NCI-H524 (cell line): Measurements from ENCODE around the gene LSG1.

Experiments used
- DNase-seq, 2 experiments: peaks; one replicate each; lab custom pipeline; 2025; lab: John Stamatoyannopoulos, UW

The LSG1 gene

GRCh38 chr3:194671900-194672808 is at the start of gene LSG1:
TSS of gene LSG1 (minus strand) at chr3:194672191. CDS start at chr3:194672162, 29 bp downstream.
- DNase-seq = peak; percentile 96 to 97

- DNase-seq = no peak
Measured at GRCh38 chr3:194720048-194720447, 48.1 kb upstream of the LSG1 start.

GRCh38 chr3:194718079-194718478 is 46.1 kb upstream of the LSG1 start:
- peak in 1 of 2 experiments; percentile 36 for DNase-seq

DNA sequence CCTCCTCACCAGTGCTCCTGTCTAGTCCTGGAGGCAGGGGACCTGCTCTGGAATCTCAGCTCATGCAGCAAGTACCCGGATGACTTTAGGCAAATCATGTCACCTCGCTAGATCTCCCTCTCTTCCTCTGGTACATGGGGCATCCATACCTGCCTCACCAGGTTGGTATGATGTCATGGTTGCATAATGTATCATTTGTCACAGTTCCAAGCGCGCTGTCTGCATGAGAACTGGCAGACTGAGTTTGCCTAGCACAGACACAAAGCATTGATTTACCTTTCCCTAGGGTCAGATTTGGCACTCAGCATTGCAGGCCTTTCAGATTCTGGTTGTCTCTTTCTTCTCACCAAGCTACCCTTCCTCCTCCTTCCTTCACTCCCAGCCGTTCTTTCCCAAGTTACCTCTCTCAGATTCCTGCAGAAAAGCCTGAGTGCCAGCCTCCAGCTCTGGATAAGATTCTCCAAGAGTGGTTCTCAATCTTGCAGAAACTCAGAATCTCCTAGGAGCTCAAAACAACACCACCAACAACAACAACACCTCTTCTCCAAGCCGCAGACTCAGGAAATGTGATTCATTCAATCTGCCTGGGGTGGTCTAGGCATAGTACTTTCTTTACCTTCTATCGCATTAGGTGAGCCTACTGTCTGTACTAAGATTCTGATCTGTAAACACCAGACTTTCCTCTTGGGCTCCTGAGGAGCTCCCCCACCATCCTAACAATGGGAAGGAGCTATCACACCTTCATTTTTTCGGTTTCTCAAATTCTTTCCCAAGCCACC is 43.2 kb upstream of the LSG1 start:
- no peak for DNase-seq

- no peak for DNase-seq
Measured at GRCh38 chr3:194714564-194714963, 42.6 kb upstream of the LSG1 start.

- DNase-seq = no peak
Measured at GRCh38 chr3:194714137-194714455, 42.1 kb upstream of the LSG1 start.

DNA sequence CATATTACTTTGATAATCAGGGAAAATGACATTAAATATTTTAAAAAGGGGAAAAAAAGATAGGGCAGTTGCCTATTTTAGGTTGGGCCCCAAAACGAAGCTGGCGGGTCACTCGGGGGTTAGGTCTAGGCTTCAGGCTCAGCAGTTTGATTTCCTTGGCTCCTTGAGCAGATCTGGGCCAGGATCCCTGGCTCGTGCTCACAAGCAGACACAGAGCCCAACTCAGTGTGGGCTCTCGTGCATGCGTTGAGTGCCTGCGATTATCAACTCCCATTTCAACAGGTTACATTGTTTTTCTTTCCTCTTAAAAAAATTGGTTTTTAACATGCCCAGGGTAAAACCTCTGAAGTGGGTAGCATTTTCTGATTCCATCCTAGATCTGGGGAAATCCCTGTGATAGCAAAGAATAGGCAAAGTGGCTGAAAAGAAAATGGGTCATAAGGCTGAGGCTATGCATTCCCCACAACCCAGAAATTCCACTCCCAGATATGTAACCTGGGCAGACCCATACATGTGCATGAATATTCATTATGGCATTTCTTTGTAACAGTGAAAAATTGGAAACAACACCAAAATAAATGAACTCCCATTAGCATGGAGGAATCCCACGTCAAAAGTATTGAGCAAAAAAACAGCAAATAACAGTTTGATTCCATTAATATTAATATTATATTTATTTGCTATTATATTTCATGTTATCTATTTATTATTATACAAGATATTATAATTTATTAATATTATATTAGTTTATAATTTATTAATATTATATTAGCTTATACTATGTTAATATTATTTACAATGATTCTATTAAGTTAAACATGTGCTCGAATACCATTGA is 41.5 kb upstream of the LSG1 start:
- no peak for DNase-seq

GRCh38 chr3:194711913-194712312 is 39.9 kb upstream of the LSG1 start:
- no peak for DNase-seq

DNA sequence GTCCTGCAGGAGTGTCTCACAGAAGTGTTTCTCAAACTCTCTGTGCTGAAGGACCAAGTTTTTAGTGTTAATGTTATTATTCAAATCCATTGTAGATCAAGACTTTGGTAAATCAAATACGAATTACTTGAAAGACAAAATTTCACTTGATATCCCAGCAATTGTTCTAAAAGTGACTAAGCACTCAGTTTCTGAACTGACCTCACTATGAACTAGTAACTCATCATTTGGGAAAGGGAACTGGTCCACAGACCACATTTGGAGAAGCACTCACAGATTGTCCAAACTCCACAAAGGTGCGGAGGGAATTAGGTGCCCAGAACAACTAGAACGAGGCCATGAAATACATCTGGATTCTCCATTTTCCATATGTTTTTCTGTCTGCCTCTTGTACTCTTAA is 39.3 kb upstream of the LSG1 start:
- DNase-seq = no peak

- DNase-seq = no peak
Measured at GRCh38 chr3:194707147-194707540, 35.2 kb upstream of the LSG1 start.

DNA sequence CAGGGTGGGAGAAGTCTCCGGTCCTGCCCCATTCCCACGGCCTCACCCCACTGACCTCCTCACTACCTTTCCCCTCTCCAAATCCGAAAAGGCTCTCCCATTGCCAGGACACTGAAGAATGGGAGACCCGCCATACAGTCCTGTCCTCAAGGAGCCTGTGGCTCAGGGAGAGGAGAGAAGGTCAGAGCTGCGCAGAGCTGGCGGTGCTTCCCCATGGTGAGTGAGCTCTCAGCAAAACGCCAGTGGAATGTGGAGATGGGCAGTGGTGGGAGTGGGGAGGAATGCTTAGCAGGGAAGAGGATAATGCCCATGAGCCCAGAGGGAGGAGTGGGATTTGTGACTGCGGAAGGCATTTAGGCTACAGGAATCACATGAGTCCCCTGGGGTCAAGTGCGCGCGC is 33.8 kb upstream of the LSG1 start:
- no peak for DNase-seq

GRCh38 chr3:194705227-194705626 is 33.2 kb upstream of the LSG1 start:
- no peak for DNase-seq

GRCh38 chr3:194702545-194702944 is 30.6 kb upstream of the LSG1 start:
- peak; percentile 85 to 95 for DNase-seq

DNA sequence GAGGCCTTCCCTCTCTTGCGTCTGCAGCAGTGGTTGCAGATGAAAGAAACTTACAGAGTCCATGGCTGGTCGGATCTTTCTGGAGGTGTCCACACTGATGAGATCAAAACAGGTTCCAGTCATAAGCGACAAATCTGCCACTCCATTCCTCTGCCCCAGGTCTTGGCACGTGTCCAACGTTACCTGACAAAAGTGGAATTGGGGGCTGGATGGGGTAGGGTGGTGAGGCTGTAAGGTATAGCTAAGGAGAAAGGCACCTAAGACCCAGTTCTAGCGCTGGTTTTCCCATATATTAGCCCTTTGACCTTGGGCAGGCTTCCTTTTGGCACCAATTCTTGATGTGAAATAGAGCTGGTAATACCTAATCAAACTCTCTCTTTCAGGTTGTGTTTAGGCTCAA is 24.7 kb upstream of the LSG1 start:
- DNase-seq = no peak

- peak; percentile 43 to 77 for DNase-seq
Measured at GRCh38 chr3:194691481-194692283, 19.7 kb upstream of the LSG1 start.

DNA sequence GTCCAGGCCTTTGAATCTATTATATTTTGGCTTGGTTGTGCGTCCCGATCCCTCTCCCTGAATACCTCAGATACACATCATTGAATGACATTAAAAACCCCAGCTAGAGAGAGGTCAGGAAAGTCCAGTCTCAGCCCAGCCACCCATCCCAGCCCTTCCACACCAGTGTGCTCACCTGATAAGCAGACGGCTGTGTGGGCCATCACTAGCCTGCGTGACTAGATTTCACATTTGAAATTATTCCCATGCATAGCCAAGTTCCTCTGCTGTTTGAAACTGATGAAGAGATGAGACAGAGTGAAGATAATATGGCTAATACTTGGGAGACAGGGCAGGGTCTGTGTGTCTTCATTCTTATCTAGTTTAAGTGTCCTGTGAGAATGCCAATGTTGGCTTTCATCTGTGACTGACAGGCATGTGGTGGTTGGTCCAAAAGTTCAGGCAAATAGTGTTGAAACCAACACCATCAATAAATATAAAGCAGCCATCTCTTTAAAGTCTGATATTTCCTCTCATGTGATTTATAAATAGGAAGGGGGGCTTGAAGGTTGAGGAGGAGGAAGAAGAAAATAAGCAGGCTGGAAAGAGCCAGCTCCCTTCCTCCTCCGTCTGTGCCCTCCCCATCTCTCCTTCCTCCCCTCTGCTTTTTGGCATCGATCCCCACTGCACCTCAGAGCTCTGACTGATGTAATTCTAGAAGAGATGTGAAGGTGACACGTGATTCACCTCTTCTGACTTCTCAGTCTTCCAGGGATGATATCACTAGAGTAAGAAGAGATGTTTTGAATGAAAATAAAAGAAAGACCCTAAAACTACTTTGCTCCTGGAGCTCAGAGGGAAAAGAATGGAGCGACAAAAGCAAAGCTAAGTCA is 18.7 kb upstream of the LSG1 start:
- peak in 1 of 2 experiments; percentile 35 for DNase-seq

GRCh38 chr3:194689493-194689944 is 17.5 kb upstream of the LSG1 start:
- no peak for DNase-seq

GRCh38 chr3:194688946-194689345 is 17.0 kb upstream of the LSG1 start:
- DNase-seq = no peak

DNA sequence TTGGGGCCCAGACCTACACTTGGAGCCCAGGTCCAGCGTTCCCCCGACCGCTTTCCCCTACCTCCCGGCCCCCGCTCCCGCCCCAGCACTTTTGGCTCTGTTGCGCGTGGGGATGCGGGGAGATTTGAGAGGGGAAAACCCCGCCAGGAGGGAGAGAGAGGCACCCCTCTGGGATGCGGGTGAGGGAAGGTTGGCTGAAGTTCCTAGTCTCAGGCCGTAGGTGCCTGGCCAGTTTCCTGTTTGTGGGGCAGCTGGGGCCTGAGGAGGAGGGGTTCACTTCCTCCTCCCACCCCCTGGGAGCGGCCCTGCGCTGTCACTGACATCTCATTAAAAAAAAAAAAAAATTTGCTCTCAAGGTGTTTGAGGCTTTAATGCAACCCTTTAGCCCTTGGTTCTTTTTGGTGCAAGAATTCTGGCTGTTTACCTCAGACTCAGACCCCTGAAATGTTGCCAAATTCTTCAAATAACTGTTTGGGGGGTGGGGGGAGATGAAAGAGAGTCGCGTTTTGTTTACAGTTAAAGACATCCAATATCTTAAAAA is 16.3 kb upstream of the LSG1 start:
- peak; percentile 26 to 46 for DNase-seq

GRCh38 chr3:194687638-194688199 is 15.7 kb upstream of the LSG1 start:
- DNase-seq = peak; percentile 89 to 96
